ENCODE measurements around the gene RHBDL3. TPM values are rescaled to one million over a fixed set of nuclear protein-coding genes. Genes with fewer than 3 reads are reported as not detected.

Gene RHBDL3
- total and polyA plus RNA-seq, 10 of the 15 experiments (the other 5 are each of a cell fraction or from before 2014, with no cell fraction given): 0.04 to 0.24 (median 0.04) TPM; not detected in 5

DNA sequence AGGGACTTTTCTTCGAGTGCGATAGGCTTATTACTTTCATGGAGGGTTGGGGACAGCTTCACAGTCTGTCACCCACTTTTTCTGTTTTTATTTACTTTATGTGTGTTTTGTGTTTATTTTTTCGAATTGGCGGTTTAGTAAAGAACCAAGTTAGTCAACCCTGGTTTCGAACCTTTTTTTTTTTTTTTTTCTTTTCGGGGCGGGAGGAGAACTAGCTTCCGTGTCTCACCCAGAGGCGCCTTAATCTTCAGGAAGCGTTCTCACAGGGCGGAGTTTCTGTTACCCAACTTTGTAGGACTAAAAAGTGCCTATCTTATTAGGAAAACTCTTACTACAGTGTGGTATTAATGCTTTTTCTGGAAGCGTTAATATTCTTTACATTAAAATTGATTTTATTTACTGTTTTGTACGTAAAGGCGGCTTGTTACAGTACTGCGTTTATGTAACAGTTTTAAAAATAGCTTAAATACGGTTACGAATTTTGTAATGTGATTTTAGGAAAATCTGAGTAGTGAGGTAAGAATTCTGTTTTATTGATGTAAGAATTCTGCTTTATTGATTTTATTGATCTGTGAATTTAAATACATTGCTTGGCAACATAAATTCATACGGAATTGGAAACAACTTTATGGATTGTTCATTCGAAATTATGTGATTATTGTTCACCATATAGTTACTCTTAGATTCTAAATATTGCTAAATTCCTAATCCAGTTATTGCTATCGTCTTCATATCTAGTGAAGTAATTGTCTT is 85.2 kb downstream of the RHBDL3 start:
- ChIA-PET POLR2A (interaction anchor here (0.6 to 1.8 kb wide), 19 partner anchors 9 to 1034 kb away, joined by 3 to 8 read pairs (median 4); partner anchors contain the start of gene C17orf75), RAD21 (ENCODE audit: unreplicated experiment) (interaction anchor here (0.8 to 1.6 kb wide), 3 partner anchors 22 to 32 kb away, joined by 3 to 6 read pairs (median 5); no protein-coding TSS in a partner anchor), SMC1A (ENCODE audit: uncharacterized antibody, unreplicated experiment) (interaction anchor here (0.7 to 1.7 kb wide), 6 partner anchors 10 to 31 kb away, joined by 3 to 5 read pairs (median 3); no protein-coding TSS in a partner anchor), CTCF (interaction anchor here (0.8 to 1.8 kb wide), 5 partner anchors 9 to 111 kb away, joined by 3 to 7 read pairs (median 4); partner anchors contain the start of gene PSMD11)
- H3K36me3 ChIP-seq (ENCODE audit: control insufficient read depth in 2 of 2, insufficient read depth in 2 of 2, low read length in 1 of 2): peaks cover 7 to 24% of the 10 kb centered on the region in 2 experiments; a peak in 3 of 4 replicates
- H3K4me2 ChIP-seq (ENCODE audit: control insufficient read depth, insufficient read depth): peak overlapping the region; percentile 46
- peaks cover 64% of the 10 kb centered on the region for H3K79me2 ChIP-seq (ENCODE audit: control insufficient read depth, insufficient read depth, low read length)
- in situ Hi-C loops (cut with MboI): no loop called here
- peak overlapping the region; percentile 100 for H3K9ac ChIP-seq (ENCODE audit: control insufficient read depth, insufficient read depth, low read length)
- intact Hi-C loops (cut with micrococcal nuclease; ENCODE audit: unreplicated experiment): loop anchor here (1.0 kb wide), 1 partner anchor 25 kb away; no protein-coding TSS in a partner anchor
- no peaks in the 10 kb centered on the region for H3K27me3 ChIP-seq (replicated peaks in 1 of 2; ENCODE audit: control insufficient read depth in 2 of 2, insufficient read depth in 2 of 2, low read length in 1 of 2)
- no peak overlapping the region for H2AFZ ChIP-seq (ENCODE audit: control insufficient read depth, low read depth, low read length)
- WGBS (ENCODE audit: insufficient coverage, insufficient replicate concordance, low lambda C conversion rate, missing lambda C conversion rate): under 1% methylated on average over 18 of the region's 20 CpGs
- peaks cover 9% of the 10 kb centered on the region; the same call in 1 of the 2 replicates for H3K4me1 ChIP-seq (ENCODE audit: control insufficient read depth, insufficient read depth, low read length)
- no TSS peak for BruUV-seq (replicated peaks)
- peaks cover 13% of the 10 kb centered on the region for H4K20me1 ChIP-seq (ENCODE audit: control insufficient read depth, insufficient read depth)
- no peaks in the 10 kb centered on the region for H3K9me3 ChIP-seq (replicated peaks; ENCODE audit: control insufficient read depth, insufficient read depth, low read length)
- FAIRE-seq (peak; percentile 41), DNase-seq (ENCODE audit: low read depth, low spot score) (no peak), ATAC-seq (peak; percentile 61)
- peak overlapping the region; percentile 100 for H3K27ac ChIP-seq (ENCODE audit: control insufficient read depth, insufficient read depth)
- H3K4me3 ChIP-seq: peak overlapping the region; percentile 92
- TF ChIP-seq, protein P1, sequence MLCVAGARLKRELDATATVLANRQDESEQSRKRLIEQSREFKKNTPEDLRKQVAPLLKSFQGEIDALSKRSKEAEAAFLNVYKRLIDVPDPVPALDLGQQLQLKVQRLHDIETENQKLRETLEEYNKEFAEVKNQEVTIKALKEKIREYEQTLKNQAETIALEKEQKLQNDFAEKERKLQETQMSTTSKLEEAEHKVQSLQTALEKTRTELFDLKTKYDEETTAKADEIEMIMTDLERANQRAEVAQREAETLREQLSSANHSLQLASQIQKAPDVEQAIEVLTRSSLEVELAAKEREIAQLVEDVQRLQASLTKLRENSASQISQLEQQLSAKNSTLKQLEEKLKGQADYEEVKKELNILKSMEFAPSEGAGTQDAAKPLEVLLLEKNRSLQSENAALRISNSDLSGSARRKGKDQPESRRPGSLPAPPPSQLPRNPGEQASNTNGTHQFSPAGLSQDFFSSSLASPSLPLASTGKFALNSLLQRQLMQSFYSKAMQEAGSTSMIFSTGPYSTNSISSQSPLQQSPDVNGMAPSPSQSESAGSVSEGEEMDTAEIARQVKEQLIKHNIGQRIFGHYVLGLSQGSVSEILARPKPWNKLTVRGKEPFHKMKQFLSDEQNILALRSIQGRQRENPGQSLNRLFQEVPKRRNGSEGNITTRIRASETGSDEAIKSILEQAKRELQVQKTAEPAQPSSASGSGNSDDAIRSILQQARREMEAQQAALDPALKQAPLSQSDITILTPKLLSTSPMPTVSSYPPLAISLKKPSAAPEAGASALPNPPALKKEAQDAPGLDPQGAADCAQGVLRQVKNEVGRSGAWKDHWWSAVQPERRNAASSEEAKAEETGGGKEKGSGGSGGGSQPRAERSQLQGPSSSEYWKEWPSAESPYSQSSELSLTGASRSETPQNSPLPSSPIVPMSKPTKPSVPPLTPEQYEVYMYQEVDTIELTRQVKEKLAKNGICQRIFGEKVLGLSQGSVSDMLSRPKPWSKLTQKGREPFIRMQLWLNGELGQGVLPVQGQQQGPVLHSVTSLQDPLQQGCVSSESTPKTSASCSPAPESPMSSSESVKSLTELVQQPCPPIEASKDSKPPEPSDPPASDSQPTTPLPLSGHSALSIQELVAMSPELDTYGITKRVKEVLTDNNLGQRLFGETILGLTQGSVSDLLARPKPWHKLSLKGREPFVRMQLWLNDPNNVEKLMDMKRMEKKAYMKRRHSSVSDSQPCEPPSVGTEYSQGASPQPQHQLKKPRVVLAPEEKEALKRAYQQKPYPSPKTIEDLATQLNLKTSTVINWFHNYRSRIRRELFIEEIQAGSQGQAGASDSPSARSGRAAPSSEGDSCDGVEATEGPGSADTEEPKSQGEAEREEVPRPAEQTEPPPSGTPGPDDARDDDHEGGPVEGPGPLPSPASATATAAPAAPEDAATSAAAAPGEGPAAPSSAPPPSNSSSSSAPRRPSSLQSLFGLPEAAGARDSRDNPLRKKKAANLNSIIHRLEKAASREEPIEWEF (IDR thresholded peaks at IDR 0.05; ENCODE audit: insufficient replicate concordance, low read depth, low read length): no peak
- no peak for TF ChIP-seq SREBF2 (IDR thresholded peaks at IDR 0.05; ENCODE audit: low read length)
- TF ChIP-seq SRF (IDR thresholded peaks at IDR 0.05; ENCODE audit: low read depth in 2 of 2, low read length in 2 of 2): 0 out of 4 replicates have a peak, but pooled peaks of 1 of the 2 experiments have one; percentile 2
- no peak for TF ChIP-seq PRDM15 (CRISPR knock-in tag; IDR thresholded peaks at IDR 0.05)
- TF ChIP-seq NFIC (IDR thresholded peaks at IDR 0.05; ENCODE audit: low read depth, low read length): 0 out of 2 replicates have a peak, but pooled peaks have one; percentile 12
- TF ChIP-seq, protein P2, sequence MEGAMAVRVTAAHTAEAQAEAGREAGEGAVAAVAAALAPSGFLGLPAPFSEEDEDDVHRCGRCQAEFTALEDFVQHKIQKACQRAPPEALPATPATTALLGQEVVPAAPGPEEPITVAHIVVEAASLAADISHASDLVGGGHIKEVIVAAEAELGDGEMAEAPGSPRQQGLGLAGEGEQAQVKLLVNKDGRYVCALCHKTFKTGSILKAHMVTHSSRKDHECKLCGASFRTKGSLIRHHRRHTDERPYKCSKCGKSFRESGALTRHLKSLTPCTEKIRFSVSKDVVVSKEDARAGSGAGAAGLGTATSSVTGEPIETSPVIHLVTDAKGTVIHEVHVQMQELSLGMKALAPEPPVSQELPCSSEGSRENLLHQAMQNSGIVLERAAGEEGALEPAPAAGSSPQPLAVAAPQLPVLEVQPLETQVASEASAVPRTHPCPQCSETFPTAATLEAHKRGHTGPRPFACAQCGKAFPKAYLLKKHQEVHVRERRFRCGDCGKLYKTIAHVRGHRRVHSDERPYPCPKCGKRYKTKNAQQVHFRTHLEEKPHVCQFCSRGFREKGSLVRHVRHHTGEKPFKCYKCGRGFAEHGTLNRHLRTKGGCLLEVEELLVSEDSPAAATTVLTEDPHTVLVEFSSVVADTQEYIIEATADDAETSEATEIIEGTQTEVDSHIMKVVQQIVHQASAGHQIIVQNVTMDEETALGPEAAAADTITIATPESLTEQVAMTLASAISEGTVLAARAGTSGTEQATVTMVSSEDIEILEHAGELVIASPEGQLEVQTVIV (IDR thresholded peaks at IDR 0.05; ENCODE audit: borderline replicate concordance, partially characterized antibody): peak; percentile 13
- TF ChIP-seq RAD21 (IDR thresholded peaks at IDR 0.05; ENCODE audit: insufficient read depth, low read depth, low read length): no peak
- TF ChIP-seq ZNF384 (IDR thresholded peaks at IDR 0.05; ENCODE audit: borderline replicate concordance, low read depth, low read length): peak; percentile 94
- TF ChIP-seq KDM1A (IDR thresholded peaks at IDR 0.05; ENCODE audit: borderline replicate concordance): no peak
